ENCODE measurements around the gene YEATS2.
"Not testable (repeated sequence)": the region's sequence is repeated elsewhere in the genome, so short reads cannot be mapped to it uniquely, and the experiment has no call there.

YEATS2 gene

DNA sequence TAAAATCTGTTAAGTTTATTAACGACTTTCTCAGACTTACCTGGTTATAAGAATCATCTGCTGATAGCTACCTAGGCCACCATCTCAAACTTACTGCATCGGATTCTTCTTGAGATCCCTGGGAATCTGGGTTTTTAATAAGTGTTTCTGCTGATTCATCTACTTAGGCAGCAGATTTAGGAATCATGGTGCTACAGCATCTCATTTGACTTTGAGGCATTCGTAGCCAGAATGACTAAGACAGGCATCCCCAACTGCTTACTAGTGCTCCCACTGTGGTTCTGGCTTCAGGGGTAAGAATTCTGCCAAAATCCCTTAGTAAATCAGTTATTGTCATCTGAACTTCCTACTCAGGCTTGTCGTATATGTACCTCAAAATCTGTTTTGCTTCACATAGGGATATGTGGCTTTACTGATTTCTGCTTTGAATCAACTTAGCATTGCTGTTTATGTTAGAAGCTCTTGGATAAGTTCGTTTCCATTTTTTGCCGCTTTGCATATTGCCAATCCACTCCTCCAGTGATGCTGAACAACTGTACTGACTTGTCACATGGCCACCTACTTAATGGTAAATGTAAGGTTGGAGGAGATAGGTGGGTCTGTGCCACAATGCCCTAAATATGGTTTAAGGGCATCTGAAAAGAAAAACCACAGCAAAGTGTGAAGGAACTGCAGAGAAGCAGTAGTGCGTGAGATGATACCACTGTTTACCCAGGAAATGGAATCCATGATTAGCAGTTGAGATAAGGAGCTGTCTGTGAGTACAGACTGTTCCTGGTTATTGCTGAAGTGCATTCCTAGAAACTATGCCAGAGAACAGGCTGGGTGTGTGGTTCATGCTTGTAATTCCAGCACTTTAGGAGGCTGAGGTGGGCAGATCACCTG lies 67.5 kb downstream of the YEATS2 start:
- H3K4me1 ChIP-seq (ENCODE audit: insufficient read depth, low read length): no peaks in the 10 kb centered on the region; the same call in 1 of the 2 replicates
- no peaks in the 10 kb centered on the region for H3K27me3 ChIP-seq (ENCODE audit: insufficient read depth, low read length)
- no peak overlapping the region for H3K4me3 ChIP-seq (ENCODE audit: low read length)
- peaks cover 71% of the 10 kb centered on the region for H3K36me3 ChIP-seq (ENCODE audit: insufficient read depth, low read depth, low read length)
- no peak overlapping the region for H3K9ac ChIP-seq (ENCODE audit: low read depth, low read length)
- H3K9me3 ChIP-seq (ENCODE audit: insufficient read depth, low read depth, low read length): no peaks in the 10 kb centered on the region
- no peak overlapping the region for H3K27ac ChIP-seq (ENCODE audit: low read length)

DNA sequence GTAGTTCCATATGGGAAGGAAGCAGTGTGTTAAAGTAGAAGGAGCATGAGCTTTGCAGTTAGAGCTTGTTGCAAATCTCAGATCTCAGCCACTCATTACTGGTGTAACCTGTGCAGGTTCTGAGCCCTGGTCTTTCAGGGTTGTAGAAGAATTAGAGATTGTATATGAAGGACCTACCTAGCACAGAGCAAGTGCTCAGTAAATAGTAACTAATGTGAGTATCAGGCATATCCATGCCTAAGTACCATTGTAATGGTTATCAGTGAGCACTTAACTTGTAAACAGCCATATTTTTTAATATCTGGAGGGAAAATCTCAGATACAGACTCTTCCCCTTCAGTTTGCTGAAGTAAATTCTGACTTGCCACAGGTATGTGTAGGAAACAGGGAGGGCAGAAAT lies 68.5 kb downstream of the YEATS2 start:
- no peaks in the 10 kb centered on the region for H3K27me3 ChIP-seq (ENCODE audit: insufficient read depth, low read length)
- H3K27ac ChIP-seq (ENCODE audit: low read length): no peak overlapping the region
- no peak overlapping the region for H3K4me3 ChIP-seq (ENCODE audit: low read length)
- H3K36me3 ChIP-seq (ENCODE audit: insufficient read depth, low read depth, low read length): peaks cover 69% of the 10 kb centered on the region
- H3K9ac ChIP-seq (ENCODE audit: low read depth, low read length): no peak overlapping the region
- H3K4me1 ChIP-seq (ENCODE audit: insufficient read depth, low read length): no peaks in the 10 kb centered on the region; the same call in 1 of the 2 replicates
- no peaks in the 10 kb centered on the region for H3K9me3 ChIP-seq (ENCODE audit: insufficient read depth, low read depth, low read length)

DNA sequence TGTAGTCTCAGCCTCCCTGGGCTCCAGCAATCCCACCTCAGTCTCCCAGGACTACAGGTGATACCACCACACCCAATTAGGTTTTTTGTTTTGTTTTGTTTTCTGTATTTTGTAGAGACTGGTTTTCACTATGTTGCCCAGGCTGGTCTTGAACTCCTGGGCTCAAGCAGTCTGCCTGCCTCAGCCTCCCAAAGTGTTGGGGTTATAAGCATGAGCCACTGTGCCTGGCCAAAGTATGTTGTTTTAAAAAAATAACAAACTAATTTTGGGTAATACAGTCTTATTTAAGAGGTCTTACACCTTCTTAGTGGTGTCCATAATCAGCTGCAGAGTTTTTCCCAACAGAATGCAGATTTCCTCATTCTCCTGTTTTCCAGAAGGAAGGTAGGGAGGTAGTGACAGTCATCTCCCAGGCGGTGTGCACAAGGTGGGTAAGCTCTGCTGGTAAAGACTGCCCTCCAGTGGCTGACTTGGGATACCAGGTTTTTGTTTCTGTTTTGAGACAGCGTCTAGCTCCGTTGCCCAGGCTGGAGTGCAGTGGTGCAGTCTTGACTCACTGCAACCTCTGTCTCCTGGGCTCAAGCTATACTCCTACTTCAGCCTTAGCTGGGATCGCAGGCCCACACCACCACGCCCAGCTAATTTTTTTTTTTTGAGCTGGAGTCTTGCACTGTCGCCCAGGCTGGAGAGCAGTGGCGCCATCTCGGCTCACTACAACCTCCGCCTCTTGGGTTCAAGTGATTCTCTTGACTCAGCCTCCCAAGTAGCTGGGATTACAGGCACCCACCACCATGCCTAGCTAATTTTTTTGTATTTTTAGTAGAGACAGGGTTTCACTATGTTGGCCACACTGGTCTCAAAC lies 69.4 kb downstream of the YEATS2 start:
- Histone ChIP-seq H3K27me3 (ENCODE audit: insufficient read depth, low read length) (no peaks in the 10 kb centered on the region), H3K4me3 (ENCODE audit: low read length) (no peak overlapping the region), H3K4me1 (ENCODE audit: insufficient read depth, low read length) (no peaks in the 10 kb centered on the region; the same call in 1 of the 2 replicates), H3K27ac (ENCODE audit: low read length) (no peak overlapping the region), H3K9ac (ENCODE audit: low read depth, low read length) (no peak overlapping the region), H3K36me3 (ENCODE audit: insufficient read depth, low read depth, low read length) (peaks cover 65% of the 10 kb centered on the region), H3K9me3 (ENCODE audit: insufficient read depth, low read depth, low read length) (no peaks in the 10 kb centered on the region)

DNA sequence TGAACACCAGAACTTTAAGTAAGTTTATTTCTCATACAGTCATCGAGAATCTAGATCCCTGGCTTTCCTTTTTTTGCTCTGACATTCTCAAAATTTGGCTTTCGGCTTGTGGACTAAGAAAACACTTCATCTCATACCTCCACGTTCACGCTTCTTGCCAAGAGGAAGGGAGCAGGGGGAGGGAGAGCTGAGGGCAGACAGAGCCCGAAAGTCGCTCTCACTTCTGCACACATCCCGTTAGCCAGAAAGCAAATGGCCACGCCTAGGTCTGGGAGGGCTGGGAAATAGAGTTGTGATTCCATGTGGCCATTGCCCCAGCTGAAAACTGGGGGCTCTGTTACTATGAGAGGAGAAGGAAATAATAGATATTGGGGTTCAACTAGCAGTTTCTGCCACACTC lies 70.5 kb downstream of the YEATS2 start:
- no peak overlapping the region for H3K4me3 ChIP-seq (ENCODE audit: low read length)
- peaks cover 67% of the 10 kb centered on the region for H3K36me3 ChIP-seq (ENCODE audit: insufficient read depth, low read depth, low read length)
- no peaks in the 10 kb centered on the region; the same call in 1 of the 2 replicates for H3K4me1 ChIP-seq (ENCODE audit: insufficient read depth, low read length)
- H3K9me3 ChIP-seq (ENCODE audit: insufficient read depth, low read depth, low read length): no peaks in the 10 kb centered on the region
- no peak overlapping the region for H3K9ac ChIP-seq (ENCODE audit: low read depth, low read length)
- H3K27me3 ChIP-seq (ENCODE audit: insufficient read depth, low read length): no peaks in the 10 kb centered on the region
- H3K27ac ChIP-seq (ENCODE audit: low read length): no peak overlapping the region

DNA sequence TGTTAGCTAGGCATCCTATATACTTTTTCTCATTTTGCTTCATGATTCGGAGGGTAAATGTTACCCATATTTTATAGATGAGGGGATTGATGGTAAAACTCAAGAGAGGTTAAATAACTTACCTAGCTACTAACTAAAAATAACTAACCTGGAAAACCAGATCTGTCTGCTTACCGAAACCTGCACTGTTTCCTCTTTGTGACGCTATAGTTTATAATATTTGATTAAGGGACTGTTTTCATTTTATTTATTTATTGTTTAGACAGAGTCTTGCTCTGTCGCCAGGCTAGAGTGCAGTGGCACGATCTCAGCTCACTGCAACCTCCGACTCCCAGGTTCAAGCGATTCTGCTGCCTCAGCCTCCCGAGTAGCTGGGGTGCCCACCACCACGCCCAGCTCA lies 71.9 kb downstream of the YEATS2 start:
- H3K4me1 ChIP-seq (ENCODE audit: insufficient read depth, low read length): no peaks in the 10 kb centered on the region; the same call in 1 of the 2 replicates
- H3K9me3 ChIP-seq (ENCODE audit: insufficient read depth, low read depth, low read length): no peaks in the 10 kb centered on the region; the same call in 1 of the 2 replicates
- H3K27me3 ChIP-seq (ENCODE audit: insufficient read depth, low read length): no peaks in the 10 kb centered on the region
- no peak overlapping the region for H3K9ac ChIP-seq (ENCODE audit: low read depth, low read length)
- no peak overlapping the region for H3K27ac ChIP-seq (ENCODE audit: low read length)
- peaks cover 72% of the 10 kb centered on the region for H3K36me3 ChIP-seq (ENCODE audit: insufficient read depth, low read depth, low read length)
- no peak overlapping the region for H3K4me3 ChIP-seq (ENCODE audit: low read length)

DNA sequence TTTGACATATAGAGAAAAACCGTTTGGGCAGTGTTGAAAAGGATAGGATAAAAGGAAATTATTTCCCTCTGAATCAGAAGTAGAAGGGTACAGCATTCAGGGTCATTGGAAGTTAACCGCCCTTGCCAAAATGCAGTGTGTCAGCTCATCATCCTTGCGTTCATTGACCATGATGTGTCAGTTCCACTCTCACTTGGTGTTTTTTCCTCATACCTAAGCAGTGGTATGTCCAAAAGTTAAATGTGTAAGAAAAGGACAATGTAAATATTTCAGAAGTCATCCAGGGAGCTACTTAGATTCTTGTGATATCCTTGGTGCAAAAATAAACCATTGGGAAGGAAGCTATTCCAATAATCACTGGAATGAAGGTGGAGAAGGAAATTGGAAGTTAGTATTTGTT lies 77.0 kb downstream of the YEATS2 start:
- Histone ChIP-seq H3K27ac (ENCODE audit: low read length) (no peak overlapping the region), H3K4me3 (ENCODE audit: low read length) (no peak overlapping the region), H3K36me3 (ENCODE audit: insufficient read depth, low read depth, low read length) (peaks cover 91% of the 10 kb centered on the region), H3K27me3 (ENCODE audit: insufficient read depth, low read length) (no peaks in the 10 kb centered on the region), H3K9ac (ENCODE audit: low read depth, low read length) (no peak overlapping the region), H3K4me1 (ENCODE audit: insufficient read depth, low read length) (no peaks in the 10 kb centered on the region), H3K9me3 (ENCODE audit: insufficient read depth, low read depth, low read length) (no peaks in the 10 kb centered on the region; the same call in 1 of the 2 replicates)

DNA sequence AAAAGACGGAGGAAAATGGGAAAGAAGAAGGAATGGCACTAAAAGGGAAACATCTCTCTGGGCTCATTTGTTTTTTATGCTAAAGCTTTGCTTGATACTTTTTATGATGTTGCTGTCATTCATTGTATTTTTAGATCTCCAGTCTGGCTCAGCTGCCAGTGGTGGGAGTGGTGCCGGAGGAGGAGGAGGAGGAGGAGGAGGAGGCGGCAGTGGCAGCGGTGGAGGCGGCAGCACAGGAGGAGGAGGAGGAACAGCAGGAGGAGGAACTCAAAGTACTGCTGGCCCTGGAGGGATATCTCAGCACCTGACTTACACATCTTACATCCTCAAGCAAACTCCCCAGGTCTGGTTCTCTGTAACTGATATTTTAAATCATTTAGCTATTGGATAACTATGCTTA lies 78.2 kb downstream of the YEATS2 start:
- peaks cover 92% of the 10 kb centered on the region for H3K36me3 ChIP-seq (ENCODE audit: insufficient read depth, low read depth, low read length)
- no peaks in the 10 kb centered on the region for H3K27me3 ChIP-seq (ENCODE audit: insufficient read depth, low read length)

DNA sequence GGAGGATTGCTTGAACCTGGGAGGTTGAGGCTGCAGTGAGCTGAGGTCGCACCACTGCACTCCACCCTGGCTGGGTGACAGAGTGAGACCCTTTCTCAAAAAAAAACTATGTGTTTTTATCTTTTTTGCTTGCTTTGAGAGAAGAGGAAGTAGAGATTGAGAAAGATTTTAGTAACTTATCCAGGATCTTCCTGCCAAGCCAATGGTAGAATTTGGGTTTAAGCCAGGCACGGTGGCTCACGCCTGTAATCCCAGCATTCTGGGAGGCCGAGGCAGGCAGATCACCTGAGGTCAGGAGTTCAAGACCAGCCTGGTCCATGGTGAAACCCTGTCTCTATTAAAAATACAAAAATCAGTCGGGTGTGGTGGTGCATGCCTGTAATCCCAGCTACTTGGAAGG lies 78.9 kb downstream of the YEATS2 start:
- not testable (repeated sequence) for H3K4me3 ChIP-seq (ENCODE audit: low read length); H3K4me1 ChIP-seq (ENCODE audit: insufficient read depth, low read length); H3K9me3 ChIP-seq (ENCODE audit: insufficient read depth, low read depth, low read length); H3K27me3 ChIP-seq (ENCODE audit: insufficient read depth, low read length); H3K9ac ChIP-seq (ENCODE audit: low read depth, low read length); H3K27ac ChIP-seq (ENCODE audit: low read length)
- H3K36me3 ChIP-seq (ENCODE audit: insufficient read depth, low read depth, low read length): peaks cover 94% of the 10 kb centered on the region

More for the DNA sequence above, 78.2 kb downstream of the YEATS2 start:
- H3K27ac ChIP-seq (ENCODE audit: low read length): no peak overlapping the region
- no peak overlapping the region for H3K4me3 ChIP-seq (ENCODE audit: low read length)
- no peak overlapping the region for H3K9ac ChIP-seq (ENCODE audit: low read depth, low read length)
- H3K4me1 ChIP-seq (ENCODE audit: insufficient read depth, low read length): no peaks in the 10 kb centered on the region
- H3K9me3 ChIP-seq (ENCODE audit: insufficient read depth, low read depth, low read length): no peaks in the 10 kb centered on the region; the same call in 1 of the 2 replicates

DNA sequence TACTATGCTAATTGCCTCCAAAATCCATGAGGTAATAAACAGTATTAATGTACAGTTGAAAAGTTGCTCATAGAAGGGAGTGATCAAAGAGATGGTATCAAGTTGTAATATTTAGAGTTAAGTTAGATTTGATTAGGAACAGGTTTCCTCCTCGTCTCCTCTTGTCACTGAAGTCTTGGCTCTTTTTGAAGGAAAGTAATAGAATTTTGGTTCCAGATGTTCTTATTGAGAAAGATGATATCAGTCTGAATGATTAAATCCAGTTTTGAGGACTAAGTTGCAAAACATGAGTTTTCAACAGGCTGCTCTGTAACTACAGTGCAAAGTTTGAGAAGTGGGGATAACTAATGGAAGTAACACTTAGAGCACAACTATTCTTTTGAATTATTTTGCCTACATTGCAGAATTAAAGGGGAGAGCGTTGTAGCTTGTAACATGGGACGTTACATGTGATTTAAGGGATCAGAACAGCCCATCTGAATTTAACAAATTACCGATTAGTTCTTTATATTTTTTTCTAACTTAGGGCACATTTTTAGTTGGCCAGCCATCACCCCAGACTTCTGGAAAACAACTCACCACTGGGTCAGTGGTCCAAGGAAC lies 79.5 kb downstream of the YEATS2 start:
- Histone ChIP-seq H3K27ac (ENCODE audit: low read length) (no peak overlapping the region), H3K9me3 (ENCODE audit: insufficient read depth, low read depth, low read length) (no peaks in the 10 kb centered on the region; the same call in 1 of the 2 replicates), H3K4me3 (ENCODE audit: low read length) (no peak overlapping the region), H3K27me3 (ENCODE audit: insufficient read depth, low read length) (no peaks in the 10 kb centered on the region), H3K4me1 (ENCODE audit: insufficient read depth, low read length) (no peaks in the 10 kb centered on the region), H3K36me3 (ENCODE audit: insufficient read depth, low read depth, low read length) (peaks cover 95% of the 10 kb centered on the region), H3K9ac (ENCODE audit: low read depth, low read length) (no peak overlapping the region)

DNA sequence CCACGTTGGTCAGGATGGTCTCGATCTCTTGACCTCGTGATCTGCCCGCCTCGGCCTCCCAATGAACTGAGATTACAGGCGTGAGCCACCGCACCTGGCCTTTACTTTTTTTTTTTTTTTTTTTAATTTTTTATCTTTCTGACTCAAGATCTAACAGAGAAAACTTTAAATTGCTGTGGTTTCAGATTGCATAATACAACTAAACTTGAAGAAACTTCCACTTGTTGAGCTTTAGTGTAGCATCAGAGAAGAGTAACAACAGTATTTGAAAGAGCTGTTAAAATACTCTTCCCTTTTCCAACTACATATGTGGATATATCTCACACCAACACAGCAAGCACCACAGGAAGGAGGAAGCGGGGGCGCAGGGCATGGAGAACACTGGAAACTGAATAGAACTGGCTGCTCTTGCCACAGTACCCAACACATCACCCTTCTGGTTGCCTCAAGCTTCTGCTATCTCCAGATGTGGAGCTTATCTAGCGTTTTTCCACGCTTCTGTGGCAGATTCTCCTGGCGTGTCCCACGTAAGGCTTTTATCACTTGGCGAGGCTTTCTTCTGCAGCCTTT lies 82.4 kb downstream of the YEATS2 start:
- H3K4me3 ChIP-seq (ENCODE audit: low read length): no peak overlapping the region
- no peaks in the 10 kb centered on the region for H3K27me3 ChIP-seq (ENCODE audit: insufficient read depth, low read length)
- no peak overlapping the region for H3K27ac ChIP-seq (ENCODE audit: low read length)
- H3K36me3 ChIP-seq (ENCODE audit: insufficient read depth, low read depth, low read length): peaks cover 95% of the 10 kb centered on the region
- H3K9me3 ChIP-seq (ENCODE audit: insufficient read depth, low read depth, low read length): no peaks in the 10 kb centered on the region
- no peaks in the 10 kb centered on the region for H3K4me1 ChIP-seq (ENCODE audit: insufficient read depth, low read length)
- H3K9ac ChIP-seq (ENCODE audit: low read depth, low read length): no peak overlapping the region

DNA sequence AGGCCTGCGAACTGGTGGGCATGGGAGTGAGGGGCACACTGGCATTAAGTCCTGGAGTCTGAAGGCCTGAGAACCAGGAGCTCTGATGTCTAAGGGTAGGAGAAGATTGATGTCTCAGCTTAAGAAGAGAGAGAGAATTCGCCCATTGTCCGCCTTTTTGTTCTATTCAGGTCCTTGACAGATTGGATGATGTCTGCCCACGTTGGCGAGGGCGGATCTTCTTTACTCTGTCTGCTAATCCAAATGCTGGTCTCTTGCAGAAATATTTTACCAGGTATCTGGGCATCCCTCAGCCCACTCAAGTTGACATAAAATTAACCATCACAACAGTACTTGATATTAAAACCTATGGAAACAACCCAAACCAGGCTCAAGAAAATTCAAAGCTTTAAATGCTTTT lies 83.6 kb downstream of the YEATS2 start:
- peaks cover 92% of the 10 kb centered on the region for H3K36me3 ChIP-seq (ENCODE audit: insufficient read depth, low read depth, low read length)
- no peaks in the 10 kb centered on the region for H3K27me3 ChIP-seq (ENCODE audit: insufficient read depth, low read length)
- H3K9ac ChIP-seq (ENCODE audit: low read depth, low read length): no peak overlapping the region
- no peak overlapping the region for H3K27ac ChIP-seq (ENCODE audit: low read length)
- no peaks in the 10 kb centered on the region for H3K9me3 ChIP-seq (ENCODE audit: insufficient read depth, low read depth, low read length)
- no peak overlapping the region for H3K4me3 ChIP-seq (ENCODE audit: low read length)
- H3K4me1 ChIP-seq (ENCODE audit: insufficient read depth, low read length): no peaks in the 10 kb centered on the region

Data from iPS-20b (cell line).